ENCODE data around the gene CFAP20DC.

CFAP20DC gene

GRCh38 chr3:58779934-58780333 lies 269.9 kb downstream of the CFAP20DC start:
- Histone ChIP-seq H3K4me3 (ENCODE audit: low read length) (no peak overlapping the region), H3K79me2 (ENCODE audit: control insufficient read depth, low read length) (no peaks in the 10 kb centered on the region), H3K9me2 (replicated peaks; ENCODE audit: control insufficient read depth, low read length) (no peaks in the 10 kb centered on the region), H4K20me1 (ENCODE audit: control insufficient read depth, insufficient read depth, low read depth, low read length) (no peaks in the 10 kb centered on the region), H3K4me2 (ENCODE audit: low read length) (no peak overlapping the region), H3K27me3 (ENCODE audit: control insufficient read depth, low read length) (no peaks in the 10 kb centered on the region), H3K36me3 (ENCODE audit: control insufficient read depth, low read length) (no peaks in the 10 kb centered on the region), H3F3A (ENCODE audit: control insufficient read depth, insufficient read depth) (no peaks in the 10 kb centered on the region), H3K27ac (ENCODE audit: low read depth, low read length) (no peak overlapping the region), H3K4me1 (ENCODE audit: control insufficient read depth, low read length) (no peaks in the 10 kb centered on the region), H3K9me3 (ENCODE audit: control insufficient read depth, insufficient read depth, low read length) (peaks cover 14% of the 10 kb centered on the region)
- no peak for TF ChIP-seq EZH2phosphoT487 (IDR thresholded peaks at IDR 0.05; ENCODE audit: borderline replicate concordance, low read length)

GRCh38 chr3:58776231-58776630 lies 273.6 kb downstream of the CFAP20DC start:
- no peaks in the 10 kb centered on the region for H3K9me2 ChIP-seq (replicated peaks; ENCODE audit: control insufficient read depth, low read length)
- H3K4me2 ChIP-seq (ENCODE audit: low read length), result no peak overlapping the region
- H3K79me2 ChIP-seq (ENCODE audit: control insufficient read depth, low read length), result no peaks in the 10 kb centered on the region
- TF ChIP-seq EZH2phosphoT487 (IDR thresholded peaks at IDR 0.05; ENCODE audit: borderline replicate concordance, low read length), result no peak
- TF ChIP-seq CTCF (IDR thresholded peaks at IDR 0.05; ENCODE audit: low read depth, low read length, poor library complexity, severe bottlenecking), result no peak
- no peak overlapping the region for H3K4me3 ChIP-seq (ENCODE audit: low read length)
- no peaks in the 10 kb centered on the region for H3K36me3 ChIP-seq (ENCODE audit: control insufficient read depth, low read length)
- H3K27me3 ChIP-seq (ENCODE audit: control insufficient read depth, low read length), result no peaks in the 10 kb centered on the region
- peaks cover 14% of the 10 kb centered on the region for H3K9me3 ChIP-seq (ENCODE audit: control insufficient read depth, insufficient read depth, low read length)
- H4K20me1 ChIP-seq (ENCODE audit: control insufficient read depth, insufficient read depth, low read depth, low read length), result no peaks in the 10 kb centered on the region
- H3K27ac ChIP-seq (ENCODE audit: low read depth, low read length), result no peak overlapping the region
- no peaks in the 10 kb centered on the region for H3F3A ChIP-seq (ENCODE audit: control insufficient read depth, insufficient read depth)
- no peaks in the 10 kb centered on the region for H3K4me1 ChIP-seq (ENCODE audit: control insufficient read depth, low read length)

- no peaks in the 10 kb centered on the region for H3K4me1 ChIP-seq (ENCODE audit: control insufficient read depth, low read length)
- no peaks in the 10 kb centered on the region for H3K27me3 ChIP-seq (ENCODE audit: control insufficient read depth, low read length)
- no peaks in the 10 kb centered on the region for H3K79me2 ChIP-seq (ENCODE audit: control insufficient read depth, low read length)
- no peak overlapping the region for H3K4me3 ChIP-seq (ENCODE audit: low read length)
- no peaks in the 10 kb centered on the region for H3K36me3 ChIP-seq (ENCODE audit: control insufficient read depth, low read length)
- TF ChIP-seq EZH2phosphoT487 (IDR thresholded peaks at IDR 0.05; ENCODE audit: borderline replicate concordance, low read length) (no peak), CTCF (IDR thresholded peaks at IDR 0.05; ENCODE audit: low read depth, low read length, poor library complexity, severe bottlenecking) (no peak)
- no peaks in the 10 kb centered on the region for H3F3A ChIP-seq (ENCODE audit: control insufficient read depth, insufficient read depth)
- H3K4me2 ChIP-seq (ENCODE audit: low read length), result no peak overlapping the region
- no peaks in the 10 kb centered on the region for H3K9me2 ChIP-seq (replicated peaks; ENCODE audit: control insufficient read depth, low read length)
- no peak overlapping the region for H3K27ac ChIP-seq (ENCODE audit: low read depth, low read length)
- 0 out of 2 replicates have a peak, but pooled peaks cover 3% of the 10 kb centered on the region for H3K9me3 ChIP-seq (ENCODE audit: control insufficient read depth, insufficient read depth, low read length)
- no peaks in the 10 kb centered on the region for H4K20me1 ChIP-seq (ENCODE audit: control insufficient read depth, insufficient read depth, low read depth, low read length)
Measured at GRCh38 chr3:58772462-58772861, 277.4 kb downstream of the CFAP20DC start.

GRCh38 chr3:58769065-58769464 lies 280.8 kb downstream of the CFAP20DC start:
- H3K4me2 ChIP-seq (ENCODE audit: low read length), result no peak overlapping the region
- no peaks in the 10 kb centered on the region for H3K27me3 ChIP-seq (ENCODE audit: control insufficient read depth, low read length)
- no peaks in the 10 kb centered on the region for H3K79me2 ChIP-seq (ENCODE audit: control insufficient read depth, low read length)
- TF ChIP-seq EZH2phosphoT487 (IDR thresholded peaks at IDR 0.05; ENCODE audit: borderline replicate concordance, low read length) (no peak), CTCF (IDR thresholded peaks at IDR 0.05; ENCODE audit: low read depth, low read length, poor library complexity, severe bottlenecking) (no peak)
- no peaks in the 10 kb centered on the region for H4K20me1 ChIP-seq (ENCODE audit: control insufficient read depth, insufficient read depth, low read depth, low read length)
- H3K36me3 ChIP-seq (ENCODE audit: control insufficient read depth, low read length), result no peaks in the 10 kb centered on the region
- H3K4me3 ChIP-seq (ENCODE audit: low read length), result no peak overlapping the region
- H3K9me2 ChIP-seq (replicated peaks; ENCODE audit: control insufficient read depth, low read length), result no peaks in the 10 kb centered on the region
- H3K4me1 ChIP-seq (ENCODE audit: control insufficient read depth, low read length), result no peaks in the 10 kb centered on the region
- no peak overlapping the region for H3K27ac ChIP-seq (ENCODE audit: low read depth, low read length)
- H3F3A ChIP-seq (ENCODE audit: control insufficient read depth, insufficient read depth), result no peaks in the 10 kb centered on the region
- 0 out of 2 replicates have a peak, but pooled peaks cover 3% of the 10 kb centered on the region for H3K9me3 ChIP-seq (ENCODE audit: control insufficient read depth, insufficient read depth, low read length)
